ENCODE measurements around the gene ADAM23.

ADAM23 gene

GRCh38 chr2:206442474-206442832, 879 bp upstream of the ADAM23 start:
- no peak for DNase-seq (ENCODE audit: low read depth)

GRCh38 chr2:206443735-206444527, 599 bp downstream of the ADAM23 start:
- no peak for DNase-seq (ENCODE audit: low read depth)

DNA sequence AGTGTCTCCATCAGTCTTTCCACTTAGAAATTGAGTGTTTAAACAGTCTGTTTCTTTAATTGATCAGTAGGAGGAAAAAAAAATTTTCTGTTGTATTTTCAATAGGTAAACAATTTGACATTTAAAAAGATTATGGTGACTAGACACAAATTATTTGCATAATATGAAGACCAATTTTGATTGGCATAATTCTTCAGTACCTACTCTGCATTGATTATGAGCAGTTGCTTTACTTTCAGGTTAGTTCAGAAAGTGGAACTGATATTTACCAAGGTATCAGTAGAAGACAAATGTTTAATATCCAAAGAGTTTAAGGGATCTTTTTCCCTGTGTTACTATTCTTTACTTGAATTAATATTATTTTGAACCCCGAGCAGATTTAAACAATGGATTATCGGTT, 2.6 kb downstream of the ADAM23 start:
- no peak for DNase-seq (ENCODE audit: low read depth)

GRCh38 chr2:206452242-206452641, 8.9 kb downstream of the ADAM23 start:
- DNase-seq (ENCODE audit: low read depth): no peak

GRCh38 chr2:206452750-206453149, 9.4 kb downstream of the ADAM23 start:
- DNase-seq (ENCODE audit: low read depth): no peak

- DNase-seq (ENCODE audit: low read depth): no peak
These were observed 12.9 kb downstream of the ADAM23 start for GRCh38 chr2:206456078-206456754.

DNA sequence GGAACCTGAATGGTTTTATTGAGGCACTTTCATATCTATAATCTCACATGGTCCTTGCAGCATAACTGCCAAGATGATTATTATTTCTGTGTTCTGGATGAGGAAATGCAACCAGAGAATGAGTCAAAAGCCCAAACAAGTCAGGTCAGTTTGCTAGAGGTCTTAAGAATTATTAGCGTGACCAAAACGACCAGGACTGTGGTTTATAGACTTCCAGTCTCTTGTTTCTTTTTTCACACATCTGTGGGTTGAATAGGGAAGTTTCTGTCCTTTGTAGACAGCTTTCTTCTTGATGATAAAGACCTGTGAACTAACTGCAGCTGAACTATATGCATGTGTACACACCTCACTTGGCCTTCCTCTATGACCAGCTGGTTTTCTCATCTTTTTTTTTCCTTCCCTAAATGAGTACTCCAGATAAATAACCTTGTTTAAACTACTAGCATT, 13.9 kb downstream of the ADAM23 start:
- DNase-seq (ENCODE audit: low read depth): no peak

DNA sequence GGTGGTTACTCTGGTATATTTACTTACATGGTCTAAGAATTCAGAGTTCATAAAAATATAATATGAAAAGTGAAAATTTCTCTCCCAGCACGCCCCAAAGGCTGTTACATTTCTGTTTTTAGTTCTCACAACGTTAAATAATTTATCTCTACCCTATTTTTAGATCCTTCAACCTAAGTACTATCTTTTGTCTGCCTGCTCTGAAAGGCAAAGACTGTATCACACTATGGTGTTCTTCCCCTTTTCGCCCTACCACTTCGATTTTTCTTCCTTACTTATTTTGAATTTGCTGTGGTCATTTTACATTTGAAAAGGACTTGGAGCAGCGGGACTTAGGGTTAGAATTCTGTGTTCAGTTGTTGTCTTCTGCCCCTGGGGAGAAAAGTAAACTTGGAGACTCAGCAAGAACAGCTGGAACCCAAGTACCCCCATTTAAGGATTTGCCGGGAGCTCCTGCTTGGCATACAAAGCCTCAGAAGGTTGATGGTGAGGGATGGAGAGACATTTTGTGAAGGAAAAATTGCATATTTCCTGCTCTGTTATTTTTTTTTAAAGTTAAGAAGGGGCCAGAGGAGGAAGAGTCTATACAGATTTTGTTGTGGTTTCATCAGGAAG, 19.0 kb downstream of the ADAM23 start:
- no peak for DNase-seq (ENCODE audit: low read depth)

- DNase-seq (ENCODE audit: low read depth): no peak
These were observed 20.4 kb downstream of the ADAM23 start for GRCh38 chr2:206463685-206464084.

DNA sequence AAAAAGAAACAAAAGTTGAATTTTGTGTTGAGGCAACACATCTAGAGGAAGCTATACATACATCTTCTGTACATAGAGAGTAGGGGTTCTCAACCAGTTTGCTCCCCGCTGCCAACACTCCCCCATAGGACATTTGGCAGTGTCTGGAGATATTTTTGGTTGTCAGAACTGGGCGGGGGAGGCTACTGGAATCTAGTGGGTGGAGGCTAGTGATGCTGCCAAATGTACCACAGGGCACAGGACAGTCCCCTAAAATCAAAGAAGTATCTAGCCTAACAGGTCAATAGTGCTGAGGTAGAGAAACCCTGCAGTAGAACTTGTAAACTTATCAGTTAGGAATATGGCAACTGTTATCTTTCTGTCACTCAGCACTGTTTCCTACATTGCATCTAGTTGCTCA, 21.3 kb downstream of the ADAM23 start:
- no peak for DNase-seq (ENCODE audit: low read depth)

DNA sequence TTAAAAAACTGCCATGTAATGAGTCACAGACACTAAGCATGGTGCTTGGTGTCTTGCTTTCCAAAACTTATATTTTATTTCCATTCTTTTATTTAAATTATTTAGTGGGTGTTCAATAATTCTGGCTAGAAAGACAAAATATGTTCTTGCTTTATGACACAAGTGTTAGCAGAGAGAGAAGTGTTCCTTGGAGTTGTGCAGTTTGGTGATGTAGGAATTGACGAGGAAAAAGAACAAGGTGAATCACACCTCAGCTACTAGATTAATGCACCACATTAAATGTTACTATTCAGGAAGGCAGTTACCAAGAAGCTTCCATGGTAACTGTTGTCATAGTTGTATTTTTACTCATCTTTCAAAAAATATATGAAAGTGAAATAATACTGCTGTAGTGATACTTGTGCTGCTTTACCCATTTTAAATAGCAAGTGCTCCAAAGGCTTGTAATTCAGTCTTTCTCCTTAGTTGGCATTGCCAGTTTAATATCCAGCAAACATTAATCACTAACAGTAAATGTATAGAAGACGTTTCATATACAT, 28.3 kb downstream of the ADAM23 start:
- no peak for DNase-seq (ENCODE audit: low read depth)

DNA sequence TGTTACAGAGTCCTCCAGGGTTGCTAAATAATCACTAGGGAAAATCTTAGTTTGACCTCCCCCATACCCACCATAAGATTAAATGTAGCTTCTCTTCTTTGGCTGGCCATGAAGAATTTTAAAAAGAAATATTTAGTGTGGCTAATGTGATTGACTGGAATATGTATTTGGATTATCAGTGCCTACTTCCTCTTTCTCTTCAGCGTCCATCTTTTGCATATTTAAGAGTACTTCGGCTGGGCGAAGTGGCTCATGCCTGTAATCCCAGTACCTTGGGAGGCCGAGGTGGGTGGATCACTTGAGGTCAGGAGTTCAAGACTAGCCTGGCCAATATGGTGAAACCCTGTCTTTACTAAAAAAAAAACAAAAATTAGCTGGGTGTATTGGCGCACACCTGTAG, 28.8 kb downstream of the ADAM23 start:
- DNase-seq (ENCODE audit: low read depth): no peak

DNA sequence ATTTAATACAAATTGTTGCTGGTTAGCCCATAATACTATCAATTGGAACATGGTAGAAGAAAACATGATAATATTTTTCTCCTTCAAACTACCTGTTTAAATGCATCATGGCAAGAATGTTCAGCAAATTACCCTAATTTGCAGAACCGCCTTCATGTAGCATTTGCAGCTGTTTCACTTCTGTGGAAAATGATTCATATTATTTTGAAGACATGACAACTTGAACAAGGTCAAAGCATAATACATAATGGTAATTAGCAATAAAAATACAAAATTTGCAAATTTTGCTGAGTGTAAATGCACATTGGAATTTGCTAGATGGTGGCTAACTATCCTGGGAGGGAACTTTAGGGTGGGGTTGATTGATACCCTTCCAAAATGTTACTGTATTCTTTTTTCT, 30.8 kb downstream of the ADAM23 start:
- no peak for DNase-seq (ENCODE audit: low read depth)

DNA sequence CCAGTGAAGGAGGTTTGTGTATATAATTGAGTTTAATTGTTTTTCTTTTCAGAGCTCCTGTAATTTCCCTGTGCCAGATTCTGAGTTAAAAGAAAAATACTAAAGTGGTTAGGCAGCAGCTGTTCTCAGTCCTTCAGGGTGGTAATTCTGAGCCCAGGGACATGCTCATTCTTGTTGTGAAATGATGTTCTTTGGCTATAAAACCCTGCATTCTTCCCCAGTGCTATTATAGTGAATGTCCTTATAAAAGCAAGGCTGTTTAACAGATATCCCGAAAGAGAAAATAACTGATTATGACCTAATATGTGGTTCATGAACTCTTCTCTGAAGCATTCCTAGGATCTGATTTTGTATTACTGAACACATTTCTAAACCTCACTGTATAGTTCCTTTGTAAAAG, 34.0 kb downstream of the ADAM23 start:
- no peak for DNase-seq (ENCODE audit: low read depth)

DNA sequence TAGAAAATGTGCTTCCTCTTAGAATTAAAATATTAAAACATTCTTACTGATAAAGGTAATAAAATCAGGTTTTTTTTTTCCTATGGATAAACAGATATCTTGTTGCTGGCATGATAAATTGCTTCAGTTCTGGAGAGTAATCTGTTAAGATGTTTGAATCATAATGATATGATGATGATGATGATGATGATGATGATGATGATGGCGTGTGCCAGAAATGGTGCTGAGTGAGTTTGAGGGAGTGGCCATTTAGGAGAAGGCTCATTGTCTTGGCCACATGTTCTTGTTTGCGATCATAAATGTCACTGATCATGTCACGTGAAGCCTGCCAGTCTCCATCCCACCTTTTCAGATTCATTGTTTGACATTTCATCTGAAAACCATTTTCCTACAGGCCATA, 35.0 kb downstream of the ADAM23 start:
- no peak for DNase-seq (ENCODE audit: low read depth)

- DNase-seq (ENCODE audit: low read depth): no peak
These were observed 36.8 kb downstream of the ADAM23 start for GRCh38 chr2:206480161-206480560.

GRCh38 chr2:206480620-206481019, 37.3 kb downstream of the ADAM23 start:
- no peak for DNase-seq (ENCODE audit: low read depth)

DNA sequence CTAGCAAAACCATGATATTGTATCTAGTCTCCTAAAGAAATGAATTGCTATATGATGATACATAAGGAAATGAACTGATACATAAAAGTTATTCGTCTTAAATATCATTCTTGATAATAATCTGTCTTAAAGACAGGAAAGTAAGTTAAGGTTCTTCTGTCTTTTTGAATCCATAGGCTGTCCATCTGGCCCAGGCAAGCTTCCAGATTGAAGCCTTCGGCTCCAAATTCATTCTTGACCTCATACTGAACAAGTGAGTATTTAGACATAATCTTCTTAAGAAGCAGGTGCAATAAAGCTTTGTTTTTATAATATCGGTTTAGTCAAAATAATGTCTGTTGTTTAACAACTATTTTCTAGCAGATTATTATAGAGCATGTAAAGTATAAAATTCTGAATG, 37.7 kb downstream of the ADAM23 start:
- no peak for DNase-seq (ENCODE audit: low read depth)

- no peak for DNase-seq (ENCODE audit: low read depth)
These were observed 38.8 kb downstream of the ADAM23 start for GRCh38 chr2:206482123-206482522.

- no peak for DNase-seq (ENCODE audit: low read depth)
These were observed 39.3 kb downstream of the ADAM23 start for GRCh38 chr2:206482633-206483032.

GRCh38 chr2:206488053-206488452, 44.7 kb downstream of the ADAM23 start:
- no peak for DNase-seq (ENCODE audit: low read depth)

DNA sequence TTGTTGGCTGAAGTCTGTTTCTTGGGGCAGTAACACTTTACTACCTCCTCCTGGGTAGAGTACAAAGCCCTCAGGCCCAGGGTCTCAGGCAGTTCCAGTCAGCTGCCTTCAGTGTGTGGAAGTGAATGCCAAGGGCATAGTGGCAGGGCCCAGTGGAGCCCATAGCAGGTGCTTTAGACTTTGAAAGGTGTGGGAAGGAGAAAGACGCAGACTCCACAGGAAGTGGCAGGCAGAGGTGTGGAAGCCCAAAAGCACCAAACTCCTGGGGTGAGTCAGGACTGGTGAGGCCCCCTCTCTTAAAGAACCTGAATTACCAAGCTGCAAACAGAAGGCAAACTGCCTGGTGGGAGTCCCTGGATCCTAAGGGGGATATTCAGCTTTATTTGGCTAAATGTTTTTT, 45.3 kb downstream of the ADAM23 start:
- no peak for DNase-seq (ENCODE audit: low read depth)

DNA sequence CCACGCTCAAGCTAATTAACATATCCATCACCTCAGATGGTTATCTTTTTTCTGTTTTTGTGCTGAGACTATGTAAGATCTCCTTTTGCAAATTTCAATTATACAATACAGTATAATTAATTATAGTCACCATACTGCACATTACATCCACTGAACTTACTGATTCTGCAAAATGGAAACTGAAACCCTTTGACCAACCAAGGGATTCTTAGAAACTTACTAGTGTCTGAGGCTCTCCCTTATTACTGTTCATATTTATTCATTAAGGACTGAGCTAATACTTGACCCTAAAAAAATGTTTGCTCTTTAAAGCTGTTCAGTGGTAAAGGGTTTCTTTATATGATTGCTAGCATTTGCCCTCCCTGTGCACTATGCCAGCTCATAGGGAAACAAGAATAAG, 50.7 kb downstream of the ADAM23 start:
- no peak for DNase-seq (ENCODE audit: low read depth)
